RPMI7951 (cell line): Measurements from ENCODE around the gene KDM1A. TPM values are rescaled to one million over a fixed set of nuclear protein-coding genes. Genes with fewer than 3 reads are reported as not detected.

ENCODE experiments used
- total RNA-seq: library from RNA; depleted of rRNA; stranded (reverse); fragments of >200 nt; shearing (Covaris generic); gene quantifications from 2 replicates; pipeline ENCODE4 v1.2.3, GENCODE V29; 2014; rRNA removed

KDM1A gene
- total RNA-seq, 1 experiment from 2014 or later, result 126 TPM

Other genes starting within 250 kb of the KDM1A start
- not detected in 2 replicates for gene LACTBL1, start 46.6 kb upstream of the KDM1A start, total RNA-seq
- 0.48 TPM in 1 of 2 replicates, not detected in the other for gene TEX46, start 3.6 kb upstream of the KDM1A start, total RNA-seq
- 17.8 and 18.4 TPM in 2 replicates for gene LUZP1, start 149.4 kb downstream of the KDM1A start, total RNA-seq
- gene HTR1D, start 198.0 kb downstream of the KDM1A start, total RNA-seq, result 0.12 TPM in 1 of 2 replicates, not detected in the other